OCI-LY3 (cell line): ENCODE data around the gene MRPS22.

Source experiments
- H2AFZ ChIP-seq: fragments of 200-600, 300-600 bp; shearing (Covaris generic); 2 replicates; pipeline ENCODE4 v1.6.0; 2014; ENCODE audit warnings: antibody characterized with exemption, low read depth, low read length
- H3K27ac ChIP-seq: fragments of 200-600, 300-600 bp; sonication (generic); 2 replicates; pipeline ENCODE4 v1.5.1; 2014; ENCODE audit warnings: mild to moderate bottlenecking, low read length, moderate library complexity, mixed read lengths
- H3K27me3 ChIP-seq: fragments of 200-600, 300-600 bp; sonication (generic); 2 replicates; pipeline ENCODE4 v1.6.1; 2014; ENCODE audit warnings: low read depth, low read length, mixed read lengths
- H3K36me3 ChIP-seq: fragments of 200-600, 300-600 bp; sonication (generic); replicated peaks from 2 replicates; pipeline ENCODE3; 2014; ENCODE audit warnings: low read depth, low read length, mixed read lengths
- H3K4me1 ChIP-seq: fragments of 300-600, 200-600 bp; sonication (generic); 2 replicates; pipeline ENCODE4 v1.6.1; 2014; ENCODE audit warnings: low read length, mixed read lengths
- H3K4me2 ChIP-seq: fragments of 200-600, 300-600 bp; sonication (generic); 2 replicates; pipeline ENCODE4 v1.6.1; 2014; ENCODE audit warnings: low read length, mixed read lengths
- H3K4me3 ChIP-seq: fragments of 300-600, 200-600 bp; sonication (generic); 2 replicates; pipeline ENCODE4 v1.5.1; 2014; ENCODE audit warnings: antibody characterized with exemption, mild to moderate bottlenecking, low read length, moderate library complexity
- H3K79me2 ChIP-seq: fragments of 300-600, 200-600 bp; shearing (Covaris generic); 2 replicates; pipeline ENCODE4 v1.6.1; 2014; ENCODE audit warnings: mild to moderate bottlenecking, low read length, mixed read lengths
- H3K9ac ChIP-seq: fragments of 300-600, 200-600 bp; shearing (Covaris generic); 2 replicates; pipeline ENCODE4 v1.6.0; 2014; ENCODE audit warnings: mild to moderate bottlenecking, low read length, moderate library complexity
- H3K9me3 ChIP-seq: fragments of 200-600, 300-600 bp; shearing (Covaris generic); 2 replicates; pipeline ENCODE4 v1.6.1; 2014; ENCODE audit warnings: low read length, mixed read lengths; ENCODE audit not compliant: insufficient read depth
- H4K20me1 ChIP-seq: fragments of 200-600, 300-600 bp; sonication (generic); 2 replicates; pipeline ENCODE4 v1.6.1; 2016; ENCODE audit warnings: low read length, mixed read lengths; ENCODE audit not compliant: insufficient read depth
- CTCF ChIP-seq: fragments of 200-600, 300-600 bp; sonication (generic); IDR thresholded peaks from 2 replicates; pipeline ENCODE4 v1.5.1; 2014; ENCODE audit warnings: antibody characterized with exemption, low read length, low read depth
- EZH2phosphoT487 ChIP-seq: fragments of 200-600 bp; shearing (Covaris generic); IDR thresholded peaks from 2 replicates; pipeline ENCODE4 v1.6.1; 2018; ENCODE audit warnings: antibody characterized with exemption, mixed run types, low read depth

Gene MRPS22

DNA sequence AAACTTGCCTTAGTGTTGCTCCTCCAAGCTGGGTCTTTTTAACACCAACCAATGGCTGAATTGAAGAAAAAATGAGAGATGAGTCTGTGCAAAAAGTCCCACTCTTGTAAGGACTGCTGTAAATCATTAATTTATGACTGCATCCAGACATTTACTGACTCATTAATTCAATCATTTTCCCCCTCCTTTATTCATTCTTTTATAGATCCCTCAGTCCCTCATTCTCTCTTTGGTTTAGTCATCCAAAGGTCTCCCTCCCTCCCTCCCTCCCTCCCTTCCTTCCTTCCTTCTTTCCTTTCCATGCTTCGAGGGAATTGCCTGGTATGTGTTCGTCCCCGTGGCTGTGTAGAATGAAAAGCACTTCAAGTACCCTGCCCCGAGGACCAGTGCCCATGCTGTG, 35.3 kb upstream of the MRPS22 start:
- H3K9ac ChIP-seq, result no peak overlapping the region

GRCh38 chr3:139309061-139309591, 34.7 kb upstream of the MRPS22 start:
- H3K4me2 ChIP-seq, result no peak overlapping the region
- no peaks in the 10 kb centered on the region for H3K36me3 ChIP-seq
- H2AFZ ChIP-seq, result no peak overlapping the region
- TF ChIP-seq EZH2phosphoT487 (no peak), CTCF (no peak)
- no peaks in the 10 kb centered on the region for H3K9me3 ChIP-seq
- H3K27ac ChIP-seq, result no peak overlapping the region
- no peak overlapping the region for H3K4me3 ChIP-seq
- H3K4me1 ChIP-seq, result no peaks in the 10 kb centered on the region
- H4K20me1 ChIP-seq, result no peaks in the 10 kb centered on the region
- 0 out of 2 replicates have a peak, but pooled peaks cover under 1% of the 10 kb centered on the region for H3K27me3 ChIP-seq
- no peaks in the 10 kb centered on the region for H3K79me2 ChIP-seq
- no peak overlapping the region for H3K9ac ChIP-seq

More for the DNA sequence above, 35.3 kb upstream of the MRPS22 start:
- Histone ChIP-seq H3K9me3 (no peaks in the 10 kb centered on the region), H3K27ac (no peak overlapping the region), H3K4me3 (no peak overlapping the region), H3K4me2 (no peak overlapping the region), H3K79me2 (no peaks in the 10 kb centered on the region), H4K20me1 (no peaks in the 10 kb centered on the region), H3K27me3 (no peaks in the 10 kb centered on the region), H3K36me3 (no peaks in the 10 kb centered on the region), H3K4me1 (no peaks in the 10 kb centered on the region), H2AFZ (no peak overlapping the region)
- TF ChIP-seq CTCF, result no peak
- no peak for TF ChIP-seq EZH2phosphoT487

GRCh38 chr3:139309880-139310279, 33.9 kb upstream of the MRPS22 start:
- Histone ChIP-seq H3K27me3 (peaks cover 8% of the 10 kb centered on the region; the same call in 1 of the 2 replicates), H3K9me3 (no peaks in the 10 kb centered on the region), H3K36me3 (no peaks in the 10 kb centered on the region), H3K9ac (no peak overlapping the region), H3K4me2 (no peak overlapping the region), H3K79me2 (no peaks in the 10 kb centered on the region), H3K4me1 (no peaks in the 10 kb centered on the region), H3K27ac (no peak overlapping the region), H3K4me3 (no peak overlapping the region), H2AFZ (no peak overlapping the region), H4K20me1 (no peaks in the 10 kb centered on the region)
- TF ChIP-seq EZH2phosphoT487 (no peak), CTCF (no peak)

DNA sequence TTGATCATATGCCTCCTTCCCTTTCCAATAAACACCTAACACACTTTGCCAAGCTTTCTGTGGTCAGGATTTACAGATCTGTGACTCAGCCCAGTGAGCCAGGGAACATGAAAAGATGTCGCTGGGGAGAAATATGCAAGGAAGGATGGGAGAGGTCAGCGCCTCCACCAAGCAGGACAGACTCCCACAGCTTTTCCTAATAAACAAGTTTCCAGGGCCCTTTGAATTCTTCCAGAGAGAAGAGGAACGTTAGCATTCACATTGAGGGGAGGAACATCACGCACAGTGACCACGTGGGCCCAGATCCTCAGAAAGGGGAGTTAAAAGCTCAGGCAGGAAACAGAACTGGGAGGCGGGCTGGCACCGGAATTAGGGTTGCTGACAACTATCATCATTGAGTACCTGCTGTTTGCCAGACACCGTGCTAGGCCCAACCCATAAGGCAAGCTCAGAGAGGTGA, 33.3 kb upstream of the MRPS22 start:
- no peak overlapping the region for H3K9ac ChIP-seq
- no peaks in the 10 kb centered on the region for H3K36me3 ChIP-seq
- no peak overlapping the region for H3K4me2 ChIP-seq
- H3K4me3 ChIP-seq, result no peak overlapping the region
- H3K79me2 ChIP-seq, result no peaks in the 10 kb centered on the region
- no peak overlapping the region for H3K27ac ChIP-seq
- H3K4me1 ChIP-seq, result no peaks in the 10 kb centered on the region
- H4K20me1 ChIP-seq, result no peaks in the 10 kb centered on the region
- no peak overlapping the region for H2AFZ ChIP-seq
- TF ChIP-seq CTCF (no peak), EZH2phosphoT487 (no peak)
- H3K9me3 ChIP-seq, result no peaks in the 10 kb centered on the region
- H3K27me3 ChIP-seq, result peaks cover 13% of the 10 kb centered on the region
